ENCODE data around the gene IRF2. TPM values are rescaled to one million over a fixed set of nuclear protein-coding genes. Genes with fewer than 3 reads are reported as not detected.

The IRF2 gene
- total RNA-seq, 1 donor from 2014 or later, result 21.8 TPM

DNA sequence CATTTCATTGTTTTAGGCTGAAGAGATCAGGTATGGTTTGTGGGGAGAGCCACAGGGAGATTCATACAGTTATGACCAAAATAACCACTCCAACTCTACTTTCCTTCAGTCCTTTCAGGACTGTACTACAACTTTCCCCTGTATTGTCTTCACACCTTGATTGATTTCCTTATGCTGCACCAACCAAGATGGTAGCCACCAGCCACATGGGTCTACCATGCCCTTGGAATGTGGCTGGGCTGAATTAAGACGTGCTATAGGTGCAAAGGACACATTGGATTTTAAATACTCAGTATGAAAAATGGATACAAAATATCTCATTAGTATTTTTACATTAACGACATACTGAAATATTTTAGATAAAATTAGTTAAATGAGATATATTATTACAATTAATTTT lies 11.2 kb downstream of the IRF2 start:
- Mint-ChIP-seq H3K27ac (ENCODE audit: unreplicated experiment) (no peak overlapping the region), H3K4me3 (ENCODE audit: unreplicated experiment) (no peak overlapping the region), H3K4me1 (ENCODE audit: unreplicated experiment) (peaks cover 20% of the 10 kb centered on the region), H3K9me3 (ENCODE audit: unreplicated experiment) (no peaks in the 10 kb centered on the region), H3K36me3 (ENCODE audit: unreplicated experiment) (no peaks in the 10 kb centered on the region), H3K27me3 (ENCODE audit: unreplicated experiment) (no peaks in the 10 kb centered on the region)
- DNase-seq (ENCODE audit: extremely low spot score, unreplicated experiment), result no peak
- TF ChIP-seq, protein P1, sequence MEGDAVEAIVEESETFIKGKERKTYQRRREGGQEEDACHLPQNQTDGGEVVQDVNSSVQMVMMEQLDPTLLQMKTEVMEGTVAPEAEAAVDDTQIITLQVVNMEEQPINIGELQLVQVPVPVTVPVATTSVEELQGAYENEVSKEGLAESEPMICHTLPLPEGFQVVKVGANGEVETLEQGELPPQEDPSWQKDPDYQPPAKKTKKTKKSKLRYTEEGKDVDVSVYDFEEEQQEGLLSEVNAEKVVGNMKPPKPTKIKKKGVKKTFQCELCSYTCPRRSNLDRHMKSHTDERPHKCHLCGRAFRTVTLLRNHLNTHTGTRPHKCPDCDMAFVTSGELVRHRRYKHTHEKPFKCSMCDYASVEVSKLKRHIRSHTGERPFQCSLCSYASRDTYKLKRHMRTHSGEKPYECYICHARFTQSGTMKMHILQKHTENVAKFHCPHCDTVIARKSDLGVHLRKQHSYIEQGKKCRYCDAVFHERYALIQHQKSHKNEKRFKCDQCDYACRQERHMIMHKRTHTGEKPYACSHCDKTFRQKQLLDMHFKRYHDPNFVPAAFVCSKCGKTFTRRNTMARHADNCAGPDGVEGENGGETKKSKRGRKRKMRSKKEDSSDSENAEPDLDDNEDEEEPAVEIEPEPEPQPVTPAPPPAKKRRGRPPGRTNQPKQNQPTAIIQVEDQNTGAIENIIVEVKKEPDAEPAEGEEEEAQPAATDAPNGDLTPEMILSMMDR (IDR thresholded peaks at IDR 0.05), result no peak

DNA sequence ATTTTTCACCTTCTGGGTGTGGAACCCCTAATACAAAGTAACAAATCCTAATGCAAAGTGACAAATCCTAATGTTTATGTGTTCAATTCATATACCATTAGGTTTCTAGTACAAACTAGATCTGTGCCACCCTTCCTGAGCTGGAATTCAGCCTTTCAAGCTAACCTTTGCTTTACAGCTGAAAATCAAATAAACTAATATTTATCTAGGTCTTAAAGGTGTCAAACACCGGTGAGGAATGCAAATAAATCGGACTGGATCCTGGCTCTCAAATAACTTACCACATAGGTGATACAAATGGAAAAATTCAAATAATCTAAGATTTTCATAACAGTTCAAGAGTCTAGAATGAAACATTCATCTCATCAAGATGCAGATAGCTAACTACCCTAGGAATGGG lies 11.6 kb downstream of the IRF2 start:
- Mint-ChIP-seq H3K27me3 (ENCODE audit: unreplicated experiment) (no peaks in the 10 kb centered on the region), H3K4me3 (ENCODE audit: unreplicated experiment) (no peak overlapping the region), H3K9me3 (ENCODE audit: unreplicated experiment) (no peaks in the 10 kb centered on the region), H3K27ac (ENCODE audit: unreplicated experiment) (no peak overlapping the region), H3K36me3 (ENCODE audit: unreplicated experiment) (no peaks in the 10 kb centered on the region), H3K4me1 (ENCODE audit: unreplicated experiment) (peaks cover 24% of the 10 kb centered on the region)
- TF ChIP-seq, protein P1 (IDR thresholded peaks at IDR 0.05), result no peak
- no peak for DNase-seq (ENCODE audit: extremely low spot score, unreplicated experiment)

GRCh38 chr4:184461711-184462441 lies 12.5 kb downstream of the IRF2 start:
- TF ChIP-seq, protein P1 (IDR thresholded peaks at IDR 0.05), result no peak
- Mint-ChIP-seq H3K27ac (ENCODE audit: unreplicated experiment) (no peak overlapping the region), H3K4me3 (ENCODE audit: unreplicated experiment) (no peak overlapping the region), H3K4me1 (ENCODE audit: unreplicated experiment) (peaks cover 29% of the 10 kb centered on the region), H3K9me3 (ENCODE audit: unreplicated experiment) (no peaks in the 10 kb centered on the region), H3K27me3 (ENCODE audit: unreplicated experiment) (no peaks in the 10 kb centered on the region), H3K36me3 (ENCODE audit: unreplicated experiment) (peaks cover 2% of the 10 kb centered on the region)
- DNase-seq (ENCODE audit: extremely low spot score, unreplicated experiment), result no peak

- Mint-ChIP-seq H3K27ac (ENCODE audit: unreplicated experiment) (no peak overlapping the region), H3K4me3 (ENCODE audit: unreplicated experiment) (no peak overlapping the region), H3K27me3 (ENCODE audit: unreplicated experiment) (no peaks in the 10 kb centered on the region), H3K36me3 (ENCODE audit: unreplicated experiment) (peaks cover 2% of the 10 kb centered on the region), H3K4me1 (ENCODE audit: unreplicated experiment) (peaks cover 29% of the 10 kb centered on the region), H3K9me3 (ENCODE audit: unreplicated experiment) (no peaks in the 10 kb centered on the region)
- DNase-seq (ENCODE audit: extremely low spot score, unreplicated experiment), result no peak
- TF ChIP-seq, protein P1 (IDR thresholded peaks at IDR 0.05), result no peak
These were observed 13.7 kb downstream of the IRF2 start for GRCh38 chr4:184460499-184461285.

DNA sequence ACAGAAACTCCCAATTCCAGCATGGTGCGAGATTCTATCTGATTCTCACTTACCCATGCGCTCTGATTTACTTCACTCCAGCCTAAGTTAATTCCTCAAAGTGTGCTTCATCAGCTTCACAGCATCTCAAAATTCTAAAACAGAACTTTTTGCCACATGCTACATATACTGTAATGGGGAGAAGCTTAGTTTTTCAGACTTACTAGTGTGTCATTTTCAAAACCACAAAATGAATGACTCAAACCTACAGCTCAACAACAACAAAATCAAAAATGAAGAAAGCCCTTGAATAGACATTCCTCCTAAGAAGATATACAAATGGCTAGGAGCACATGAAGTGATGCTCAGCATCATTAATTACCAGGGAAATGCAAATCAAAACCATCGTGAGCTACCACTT lies 14.9 kb downstream of the IRF2 start:
- Mint-ChIP-seq H3K27me3 (ENCODE audit: unreplicated experiment) (no peaks in the 10 kb centered on the region), H3K4me1 (ENCODE audit: unreplicated experiment) (peaks cover 29% of the 10 kb centered on the region), H3K36me3 (ENCODE audit: unreplicated experiment) (peaks cover 2% of the 10 kb centered on the region), H3K4me3 (ENCODE audit: unreplicated experiment) (no peak overlapping the region), H3K9me3 (ENCODE audit: unreplicated experiment) (no peaks in the 10 kb centered on the region), H3K27ac (ENCODE audit: unreplicated experiment) (no peak overlapping the region)
- TF ChIP-seq, protein P1 (IDR thresholded peaks at IDR 0.05), result no peak
- no peak for DNase-seq (ENCODE audit: extremely low spot score, unreplicated experiment)

Data from osteocyte (in vitro differentiated cells).